H9 (cell line): Measurements from ENCODE around the gene TOR1A. TPM values are rescaled to one million over a fixed set of nuclear protein-coding genes. Genes with fewer than 3 reads are reported as not detected.
A peak's percentile ranks its signal among the peaks of the same experiment; 100 is the strongest.

Experiments used
- DNase-seq: peaks from one replicate; pipeline ENCODE4 v3.0.0-alpha.2; 2017
- H2AFZ ChIP-seq: one replicate; pipeline ENCODE4 v1.6.1; 2013; ENCODE audit warnings: mild to moderate bottlenecking, low read length, control low read depth, moderate library complexity
- H2AK5ac ChIP-seq: 2 replicates; pipeline ENCODE4 v1.6.1; 2013; ENCODE audit warnings: low read length, control low read depth, mixed read lengths; ENCODE audit not compliant: insufficient read length
- H2BK120ac ChIP-seq: one replicate; pipeline ENCODE4 v1.6.1; 2013; ENCODE audit warnings: low read depth, mild to moderate bottlenecking, low read length, control low read depth, inconsistent platforms; ENCODE audit not compliant: poor library complexity, severe bottlenecking
- H2BK12ac ChIP-seq: 2 replicates; pipeline ENCODE4 v1.6.1; 2013; ENCODE audit warnings: low read length, control low read depth, mixed read lengths, low read depth; ENCODE audit not compliant: insufficient read length
- H2BK15ac ChIP-seq: 2 replicates; pipeline ENCODE4 v1.6.1; 2013; ENCODE audit warnings: low read depth, low read length, control low read depth
- H2BK20ac ChIP-seq: one replicate; pipeline ENCODE4 v1.6.1; 2013; ENCODE audit warnings: low read depth, mild to moderate bottlenecking, low read length, control low read depth, inconsistent platforms; ENCODE audit not compliant: poor library complexity, severe bottlenecking
- H2BK5ac ChIP-seq: 2 replicates; pipeline ENCODE4 v1.6.1; 2013; ENCODE audit warnings: low read length, control low read depth, mixed read lengths; ENCODE audit not compliant: insufficient read length
- H3K14ac ChIP-seq: 2 replicates; pipeline ENCODE4 v1.6.1; 2013; ENCODE audit warnings: low read length, control low read depth; ENCODE audit not compliant: insufficient read depth
- H3K18ac ChIP-seq: 2 replicates; pipeline ENCODE4 v1.6.1; 2013; ENCODE audit warnings: low read depth, mild to moderate bottlenecking, mixed read lengths, low read length, control low read depth; ENCODE audit not compliant: insufficient read length
- H3K23ac ChIP-seq: 2 replicates; pipeline ENCODE4 v1.6.1; 2013; ENCODE audit warnings: low read length, control low read depth, mixed read lengths, low read depth; ENCODE audit not compliant: insufficient read length
- H3K23me2 ChIP-seq: 2 replicates; pipeline ENCODE4 v1.6.1; 2013; ENCODE audit warnings: low read depth, mild to moderate bottlenecking, mixed read lengths, low read length, control low read depth; ENCODE audit not compliant: insufficient read length, poor library complexity, severe bottlenecking
- H3K27ac ChIP-seq: 2 replicates; pipeline ENCODE4 v1.5.1; 2013; ENCODE audit warnings: low read length, control low read depth, mixed read lengths, low read depth; ENCODE audit not compliant: insufficient read length
- H3K27me3 ChIP-seq: 2 replicates; pipeline ENCODE4 v1.6.1; 2013; ENCODE audit warnings: low read length, control low read depth, inconsistent platforms; ENCODE audit not compliant: insufficient read depth
- H3K4ac ChIP-seq: 2 replicates; pipeline ENCODE4 v1.6.1; 2013; ENCODE audit warnings: low read depth, mild to moderate bottlenecking, control low read depth, inconsistent platforms, low read length, moderate library complexity
- H3K4me1 ChIP-seq: 2 replicates; pipeline ENCODE4 v1.6.1; 2013; ENCODE audit warnings: low read length, control low read depth, inconsistent platforms; ENCODE audit not compliant: insufficient read depth
- H3K4me2 ChIP-seq: 2 replicates; pipeline ENCODE4 v1.6.1; 2013; ENCODE audit warnings: low read length, control low read depth, mixed read lengths; ENCODE audit not compliant: insufficient read length, insufficient read depth
- H3K56ac ChIP-seq: 2 replicates; pipeline ENCODE4 v1.6.1; 2013; ENCODE audit warnings: low read depth, mild to moderate bottlenecking, mixed read lengths, low read length, control low read depth; ENCODE audit not compliant: insufficient read length
- H3K79me1 ChIP-seq: 2 replicates; pipeline ENCODE4 v1.6.1; 2013; ENCODE audit warnings: low read depth, mild to moderate bottlenecking, moderate library complexity, low read length, control low read depth, inconsistent platforms; ENCODE audit not compliant: insufficient read depth, poor library complexity, severe bottlenecking
- H3K79me2 ChIP-seq: 2 replicates; pipeline ENCODE4 v1.6.1; 2013; ENCODE audit warnings: low read length, control low read depth, inconsistent platforms; ENCODE audit not compliant: insufficient read depth
- H3K9ac ChIP-seq: 2 replicates; pipeline ENCODE4 v1.6.1; 2013; ENCODE audit warnings: low read length, control low read depth, mixed read lengths; ENCODE audit not compliant: insufficient read length; ENCODE audit errors: extremely low read depth
- H3K9me3 ChIP-seq: one replicate; pipeline ENCODE4 v1.6.1; 2013; ENCODE audit warnings: low read depth, low read length, inconsistent platforms; ENCODE audit not compliant: control insufficient read depth
- H3T11ph ChIP-seq: one replicate; pipeline ENCODE4 v1.6.1; 2013; ENCODE audit warnings: mild to moderate bottlenecking, low read length, control low read depth, inconsistent platforms
- H4K20me1 ChIP-seq: one replicate; pipeline ENCODE4 v1.6.1; 2013; ENCODE audit not compliant: control insufficient read depth, insufficient read length, insufficient read depth
- H4K5ac ChIP-seq: 2 replicates; pipeline ENCODE4 v1.6.1; 2013; ENCODE audit warnings: low read depth, mild to moderate bottlenecking, mixed read lengths, low read length, control low read depth; ENCODE audit not compliant: insufficient read length
- H4K8ac ChIP-seq: replicated peaks from 2 replicates; pipeline ENCODE4 v1.6.1; 2013; ENCODE audit warnings: low read length, control low read depth, mixed read lengths, low read depth; ENCODE audit not compliant: insufficient read length
- H4K91ac ChIP-seq: 2 replicates; pipeline ENCODE4 v1.6.1; 2013; ENCODE audit warnings: low read depth, mild to moderate bottlenecking, moderate library complexity, mixed read lengths, low read length, control low read depth; ENCODE audit not compliant: insufficient read length
- H3K27ac Mint-ChIP-seq, 3 experiments: 2 replicates in 2 of 3; 3 replicates in 1 of 3; pipeline ENCODE4 v1.8.0; 2020 to 2021; ENCODE audit warnings: mixed read lengths in 3 of 3, mild to moderate bottlenecking in 1 of 3, moderate library complexity in 1 of 3
- H3K27me3 Mint-ChIP-seq: 2 replicates; pipeline ENCODE4 v1.8.0; 2021; ENCODE audit warnings: low read depth, mild to moderate bottlenecking, moderate library complexity, mixed read lengths
- H3K36me3 Mint-ChIP-seq, 3 experiments: 2 replicates in 2 of 3; 3 replicates in 1 of 3; pipeline ENCODE4 v1.8.0; 2020 to 2021; ENCODE audit warnings: low read depth in 3 of 3, mixed read lengths in 3 of 3; ENCODE audit not compliant: insufficient read depth in 1 of 3
- H3K4me1 Mint-ChIP-seq, 2 experiments: 2 replicates each; pipeline ENCODE4 v1.8.0; 2020; ENCODE audit warnings: mixed read lengths in 2 of 2
- H3K4me3 Mint-ChIP-seq, 2 experiments: 2 replicates in 1 of 2; 3 replicates in 1 of 2; pipeline ENCODE4 v1.8.0; 2020 to 2021; ENCODE audit warnings: mild to moderate bottlenecking in 2 of 2, mixed read lengths in 2 of 2, moderate library complexity in 1 of 2
- H3K9me3 Mint-ChIP-seq, 2 experiments: 2 replicates in 1 of 2; 3 replicates in 1 of 2; pipeline ENCODE4 v1.8.0; 2020; ENCODE audit warnings: mild to moderate bottlenecking in 2 of 2, mixed read lengths in 2 of 2, moderate library complexity in 1 of 2
- WGBS: extraction: QIAGEN DNeasy Blood & Tissue Kit; methylation state at CpG from one replicate; pipeline ENCODE4 v1.1.7; 2013; ENCODE audit warnings: missing lambda C conversion rate, low lambda C conversion rate, mixed read lengths; ENCODE audit not compliant: insufficient read length; ENCODE audit errors: extremely low coverage; 5-methylcytosine and 5-hydroxymethylcytosine counted together
- total RNA-seq: library from RNA; stranded (reverse); gene quantifications from 2 replicates; pipeline ENCODE4 v1.2.1, GENCODE V29; 2021
- TF ChIP-seq, protein P1 (sequence below): fragments of 200-600 bp; sonication (generic); conservative IDR thresholded peaks from 3 replicates; pipeline ENCODE4 v1.8.0; 2021; ENCODE audit warnings: antibody characterized with exemption, mild to moderate bottlenecking

The TOR1A gene
- total RNA-seq, 1 experiment from 2014 or later, result 60.1 TPM

DNA sequence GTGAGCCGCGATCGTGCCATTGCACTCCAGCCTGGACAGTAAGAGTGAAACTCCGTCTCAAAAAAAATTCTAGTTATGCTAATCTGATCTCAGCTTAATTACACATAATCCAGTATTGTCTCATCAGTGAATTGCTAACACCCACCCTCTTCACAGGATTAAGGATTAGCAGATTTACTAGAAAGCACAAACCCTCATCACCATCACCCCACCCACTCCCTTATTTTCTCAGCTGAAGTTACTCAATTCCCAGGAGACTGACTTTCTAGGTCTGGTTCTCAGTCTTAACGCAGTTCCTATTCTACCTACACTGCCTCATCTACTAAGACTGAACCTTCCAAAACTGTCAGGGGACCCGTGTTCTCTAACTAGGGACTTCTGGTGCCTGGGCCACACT, 12.0 kb downstream of the TOR1A start:
- Histone ChIP-seq H3T11ph (no peak overlapping the region), H3K23me2 (no peaks in the 10 kb centered on the region), H4K91ac (no peak overlapping the region), H2BK20ac (no peak overlapping the region), H3K9ac (no peak overlapping the region), H3K9me3 (no peaks in the 10 kb centered on the region), H2BK15ac (no peak overlapping the region), H2BK12ac (no peak overlapping the region), H4K20me1 (no peaks in the 10 kb centered on the region), H4K5ac (no peak overlapping the region), H4K8ac (no peak overlapping the region), H3K4me1 (no peaks in the 10 kb centered on the region), H2BK120ac (no peak overlapping the region), H2AFZ (no peak overlapping the region), H3K27me3 (no peaks in the 10 kb centered on the region), H3K4me2 (no peak overlapping the region), H3K79me2 (no peaks in the 10 kb centered on the region), H3K23ac (no peak overlapping the region), H3K56ac (no peak overlapping the region), H3K79me1 (no peaks in the 10 kb centered on the region), H3K18ac (no peak overlapping the region), H2BK5ac (no peak overlapping the region), H2AK5ac (no peak overlapping the region), H3K14ac (no peak overlapping the region), H3K27ac (no peak overlapping the region), H3K4ac (no peak overlapping the region)
- TF ChIP-seq, protein P1, sequence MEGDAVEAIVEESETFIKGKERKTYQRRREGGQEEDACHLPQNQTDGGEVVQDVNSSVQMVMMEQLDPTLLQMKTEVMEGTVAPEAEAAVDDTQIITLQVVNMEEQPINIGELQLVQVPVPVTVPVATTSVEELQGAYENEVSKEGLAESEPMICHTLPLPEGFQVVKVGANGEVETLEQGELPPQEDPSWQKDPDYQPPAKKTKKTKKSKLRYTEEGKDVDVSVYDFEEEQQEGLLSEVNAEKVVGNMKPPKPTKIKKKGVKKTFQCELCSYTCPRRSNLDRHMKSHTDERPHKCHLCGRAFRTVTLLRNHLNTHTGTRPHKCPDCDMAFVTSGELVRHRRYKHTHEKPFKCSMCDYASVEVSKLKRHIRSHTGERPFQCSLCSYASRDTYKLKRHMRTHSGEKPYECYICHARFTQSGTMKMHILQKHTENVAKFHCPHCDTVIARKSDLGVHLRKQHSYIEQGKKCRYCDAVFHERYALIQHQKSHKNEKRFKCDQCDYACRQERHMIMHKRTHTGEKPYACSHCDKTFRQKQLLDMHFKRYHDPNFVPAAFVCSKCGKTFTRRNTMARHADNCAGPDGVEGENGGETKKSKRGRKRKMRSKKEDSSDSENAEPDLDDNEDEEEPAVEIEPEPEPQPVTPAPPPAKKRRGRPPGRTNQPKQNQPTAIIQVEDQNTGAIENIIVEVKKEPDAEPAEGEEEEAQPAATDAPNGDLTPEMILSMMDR, result no peak
- WGBS, result no CpG with 5 or more reads among the region's 6 CpGs
- Mint-ChIP-seq H3K36me3 (peaks cover 33 to 86% (median 71%) of the 10 kb centered on the region in 3 experiments), H3K27ac (peak overlapping the region in 1 of 3 experiments; percentile 29; a peak in 2 of 7 replicates), H3K4me1 (no peaks in the 10 kb centered on the region), H3K9me3 (no peaks in the 10 kb centered on the region), H3K27me3 (no peaks in the 10 kb centered on the region; the same call in 1 of the 2 replicates), H3K4me3 (no peak overlapping the region)
- no peak for DNase-seq
